ENCODE results near the gene ITPA. TPM values are rescaled to one million over a fixed set of nuclear protein-coding genes. Genes with fewer than 3 reads are reported as not detected.

Gene ITPA
- total and polyA plus RNA-seq, 10 of the 15 experiments (the other 5 are each of a cell fraction or from before 2014, with no cell fraction given): 5.5 to 124 (median 66.3) TPM

DNA sequence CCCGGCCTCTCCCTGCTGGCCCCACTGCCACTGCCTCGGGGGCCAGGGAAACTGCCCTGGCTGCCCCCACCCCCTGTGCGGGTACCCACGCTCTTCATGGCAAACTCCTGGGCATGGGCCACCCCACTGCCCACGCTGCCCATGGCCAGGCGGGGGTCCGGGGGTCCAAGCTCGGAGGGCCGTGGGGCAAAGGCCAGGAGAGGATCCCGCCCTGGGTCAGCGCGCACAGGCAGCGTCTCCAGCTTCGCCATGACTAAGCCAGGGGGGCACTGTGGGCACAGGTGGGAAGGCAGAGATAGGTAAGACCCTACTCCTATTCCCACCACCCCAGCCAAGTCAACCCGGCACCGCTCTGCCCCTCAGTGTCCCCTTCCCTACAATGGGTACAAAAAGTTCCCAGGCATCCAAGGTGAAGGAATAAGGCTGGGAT, 42.4 kb upstream of the ITPA start:
- no peaks in the 10 kb centered on the region for H3K79me2 ChIP-seq (ENCODE audit: control insufficient read depth, insufficient read depth, low read length)
- DNase-seq (ENCODE audit: low read depth, low spot score) (no peak), FAIRE-seq (no peak), ATAC-seq (no peak)
- H3K9me3 ChIP-seq (replicated peaks; ENCODE audit: control insufficient read depth, insufficient read depth, low read length): no peaks in the 10 kb centered on the region
- ChIA-PET SMC1A (ENCODE audit: uncharacterized antibody, unreplicated experiment) (no interaction called here), RAD21 (ENCODE audit: unreplicated experiment) (no interaction called here), POLR2A (no interaction called here), CTCF (no interaction called here)
- in situ Hi-C loops (cut with MboI): no loop called here
- no peaks in the 10 kb centered on the region for H4K20me1 ChIP-seq (ENCODE audit: control insufficient read depth, insufficient read depth)
- intact Hi-C loops (cut with micrococcal nuclease; ENCODE audit: unreplicated experiment): no loop called here
- no peaks in the 10 kb centered on the region for H3K4me1 ChIP-seq (ENCODE audit: control insufficient read depth, insufficient read depth, low read length)
- TF ChIP-seq EGR1 (IDR thresholded peaks at IDR 0.05; ENCODE audit: borderline replicate concordance in 1 of 2, low read depth in 2 of 2, low read length in 2 of 2) (no peak), RELA (IDR thresholded peaks at IDR 0.05; ENCODE audit: borderline replicate concordance, partially characterized antibody) (no peak), PML (IDR thresholded peaks at IDR 0.05; ENCODE audit: low read length) (no peak), KLF5 (IDR thresholded peaks at IDR 0.05; ENCODE audit: partially characterized antibody) (no peak), HCFC1 (IDR thresholded peaks at IDR 0.05; ENCODE audit: low read length) (no peak), CBFB (IDR thresholded peaks at IDR 0.05; ENCODE audit: low read depth) (no peak), SP1 (IDR thresholded peaks at IDR 0.05; ENCODE audit: low read depth, low read length) (no peak), DPF2 (IDR thresholded peaks at IDR 0.05) (no peak), POLR2AphosphoS2 (IDR thresholded peaks at IDR 0.05; ENCODE audit: low read depth, low read length) (no peak), RCOR1 (conservative IDR thresholded peaks at IDR 0.05; ENCODE audit: low read depth, low read length) (no peak), CHD2 (IDR thresholded peaks at IDR 0.05; ENCODE audit: borderline replicate concordance, low read depth, low read length) (no peak), POLR2A (IDR thresholded peaks at IDR 0.05; ENCODE audit: low read depth, low read length) (no peak), FOS (IDR thresholded peaks at IDR 0.05; ENCODE audit: borderline replicate concordance, extremely low read depth, insufficient read length) (no peak), RFX5 (IDR thresholded peaks at IDR 0.05; ENCODE audit: low read depth, low read length) (no peak)
- TF ChIP-seq, protein P1, sequence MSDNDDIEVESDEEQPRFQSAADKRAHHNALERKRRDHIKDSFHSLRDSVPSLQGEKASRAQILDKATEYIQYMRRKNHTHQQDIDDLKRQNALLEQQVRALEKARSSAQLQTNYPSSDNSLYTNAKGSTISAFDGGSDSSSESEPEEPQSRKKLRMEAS (IDR thresholded peaks at IDR 0.05; ENCODE audit: low read depth, low read length): no peak
- TF ChIP-seq, protein P2, sequence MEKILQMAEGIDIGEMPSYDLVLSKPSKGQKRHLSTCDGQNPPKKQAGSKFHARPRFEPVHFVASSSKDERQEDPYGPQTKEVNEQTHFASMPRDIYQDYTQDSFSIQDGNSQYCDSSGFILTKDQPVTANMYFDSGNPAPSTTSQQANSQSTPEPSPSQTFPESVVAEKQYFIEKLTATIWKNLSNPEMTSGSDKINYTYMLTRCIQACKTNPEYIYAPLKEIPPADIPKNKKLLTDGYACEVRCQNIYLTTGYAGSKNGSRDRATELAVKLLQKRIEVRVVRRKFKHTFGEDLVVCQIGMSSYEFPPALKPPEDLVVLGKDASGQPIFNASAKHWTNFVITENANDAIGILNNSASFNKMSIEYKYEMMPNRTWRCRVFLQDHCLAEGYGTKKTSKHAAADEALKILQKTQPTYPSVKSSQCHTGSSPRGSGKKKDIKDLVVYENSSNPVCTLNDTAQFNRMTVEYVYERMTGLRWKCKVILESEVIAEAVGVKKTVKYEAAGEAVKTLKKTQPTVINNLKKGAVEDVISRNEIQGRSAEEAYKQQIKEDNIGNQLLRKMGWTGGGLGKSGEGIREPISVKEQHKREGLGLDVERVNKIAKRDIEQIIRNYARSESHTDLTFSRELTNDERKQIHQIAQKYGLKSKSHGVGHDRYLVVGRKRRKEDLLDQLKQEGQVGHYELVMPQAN (conservative IDR thresholded peaks at IDR 0.05): no peak
- TF ChIP-seq, protein P3, sequence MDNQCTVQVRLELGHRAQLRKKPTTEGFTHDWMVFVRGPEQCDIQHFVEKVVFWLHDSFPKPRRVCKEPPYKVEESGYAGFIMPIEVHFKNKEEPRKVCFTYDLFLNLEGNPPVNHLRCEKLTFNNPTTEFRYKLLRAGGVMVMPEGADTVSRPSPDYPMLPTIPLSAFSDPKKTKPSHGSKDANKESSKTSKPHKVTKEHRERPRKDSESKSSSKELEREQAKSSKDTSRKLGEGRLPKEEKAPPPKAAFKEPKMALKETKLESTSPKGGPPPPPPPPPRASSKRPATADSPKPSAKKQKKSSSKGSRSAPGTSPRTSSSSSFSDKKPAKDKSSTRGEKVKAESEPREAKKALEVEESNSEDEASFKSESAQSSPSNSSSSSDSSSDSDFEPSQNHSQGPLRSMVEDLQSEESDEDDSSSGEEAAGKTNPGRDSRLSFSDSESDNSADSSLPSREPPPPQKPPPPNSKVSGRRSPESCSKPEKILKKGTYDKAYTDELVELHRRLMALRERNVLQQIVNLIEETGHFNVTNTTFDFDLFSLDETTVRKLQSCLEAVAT (IDR thresholded peaks at IDR 0.05): no peak
- TF ChIP-seq, protein P4, sequence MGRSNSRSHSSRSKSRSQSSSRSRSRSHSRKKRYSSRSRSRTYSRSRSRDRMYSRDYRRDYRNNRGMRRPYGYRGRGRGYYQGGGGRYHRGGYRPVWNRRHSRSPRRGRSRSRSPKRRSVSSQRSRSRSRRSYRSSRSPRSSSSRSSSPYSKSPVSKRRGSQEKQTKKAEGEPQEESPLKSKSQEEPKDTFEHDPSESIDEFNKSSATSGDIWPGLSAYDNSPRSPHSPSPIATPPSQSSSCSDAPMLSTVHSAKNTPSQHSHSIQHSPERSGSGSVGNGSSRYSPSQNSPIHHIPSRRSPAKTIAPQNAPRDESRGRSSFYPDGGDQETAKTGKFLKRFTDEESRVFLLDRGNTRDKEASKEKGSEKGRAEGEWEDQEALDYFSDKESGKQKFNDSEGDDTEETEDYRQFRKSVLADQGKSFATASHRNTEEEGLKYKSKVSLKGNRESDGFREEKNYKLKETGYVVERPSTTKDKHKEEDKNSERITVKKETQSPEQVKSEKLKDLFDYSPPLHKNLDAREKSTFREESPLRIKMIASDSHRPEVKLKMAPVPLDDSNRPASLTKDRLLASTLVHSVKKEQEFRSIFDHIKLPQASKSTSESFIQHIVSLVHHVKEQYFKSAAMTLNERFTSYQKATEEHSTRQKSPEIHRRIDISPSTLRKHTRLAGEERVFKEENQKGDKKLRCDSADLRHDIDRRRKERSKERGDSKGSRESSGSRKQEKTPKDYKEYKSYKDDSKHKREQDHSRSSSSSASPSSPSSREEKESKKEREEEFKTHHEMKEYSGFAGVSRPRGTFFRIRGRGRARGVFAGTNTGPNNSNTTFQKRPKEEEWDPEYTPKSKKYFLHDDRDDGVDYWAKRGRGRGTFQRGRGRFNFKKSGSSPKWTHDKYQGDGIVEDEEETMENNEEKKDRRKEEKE (IDR thresholded peaks at IDR 0.05): no peak
- H2AFZ ChIP-seq (ENCODE audit: control insufficient read depth, low read depth, low read length): no peak overlapping the region
- no peak overlapping the region for H3K27ac ChIP-seq (ENCODE audit: control insufficient read depth, insufficient read depth)
- no TSS peak for BruUV-seq (replicated peaks)
- no peak overlapping the region for H3K4me3 ChIP-seq
- H3K27me3 ChIP-seq (replicated peaks in 1 of 2; ENCODE audit: control insufficient read depth in 2 of 2, insufficient read depth in 2 of 2, low read length in 1 of 2): peaks cover 1 to 3% of the 10 kb centered on the region in 2 experiments; a peak in 3 of 4 replicates
- H3K4me2 ChIP-seq (ENCODE audit: control insufficient read depth, insufficient read depth): no peak overlapping the region
- no peak overlapping the region for H3K9ac ChIP-seq (ENCODE audit: control insufficient read depth, insufficient read depth, low read length)
- 49% methylated on average over 15 of the region's 16 CpGs for WGBS (ENCODE audit: insufficient coverage, insufficient replicate concordance, low lambda C conversion rate, missing lambda C conversion rate)
- no peaks in the 10 kb centered on the region for H3K36me3 ChIP-seq (ENCODE audit: control insufficient read depth in 2 of 2, insufficient read depth in 2 of 2, low read length in 1 of 2)
